H1 (cell line): Measurements from ENCODE around the gene CSF1. TPM values are rescaled to one million over a fixed set of nuclear protein-coding genes. Genes with fewer than 3 reads are reported as not detected.

ENCODE experiments used
- CTCF ChIA-PET: fragments of 300-600 bp; sonication (Branson Sonifier 250); formaldehyde crosslinking; loops from one replicate; lab custom pipeline; 2021; ENCODE audit not compliant: partially characterized antibody; lab: Charles Lee
- POLR2A ChIA-PET: fragments of 300-600 bp; sonication (Branson Sonifier 250); formaldehyde crosslinking; loops from one replicate; lab custom pipeline; 2021; ENCODE audit warnings: inconsistent platforms; ENCODE audit not compliant: partially characterized antibody; lab: Charles Lee
- DNase-seq, 2 experiments: peaks; one replicate each; pipeline versions ENCODE4 v3.0.0 to v3.0.0-alpha.2; 2010 to 2022; ENCODE audit warnings: low spot score in 2 of 2, low read depth in 1 of 2, mixed read lengths in 1 of 2
- FAIRE-seq: peaks from 2 replicates; lab custom pipeline; 2011; peaks lifted over from hg19 to GRCh38; lab: Jason Lieb, UNC
- H2AFZ ChIP-seq: 2 replicates; pipeline ENCODE4 v1.8.1; 2012; ENCODE audit warnings: low read length, inconsistent platforms
- H2AK5ac ChIP-seq: 2 replicates; pipeline ENCODE4 v1.6.1; 2013; ENCODE audit warnings: low read depth, low read length
- H2BK120ac ChIP-seq: replicated peaks from 2 replicates; pipeline ENCODE3; 2013; ENCODE audit warnings: low read depth, low read length, inconsistent platforms
- H2BK12ac ChIP-seq: 2 replicates; pipeline ENCODE4 v1.6.1; 2013; ENCODE audit warnings: low read depth, low read length
- H2BK15ac ChIP-seq: 2 replicates; pipeline ENCODE4 v1.6.1; 2013; ENCODE audit warnings: low read length
- H2BK20ac ChIP-seq: 2 replicates; pipeline ENCODE4 v1.6.1; 2013; ENCODE audit warnings: low read length
- H2BK5ac ChIP-seq: 2 replicates; pipeline ENCODE4 v1.6.1; 2013; ENCODE audit warnings: low read depth, low read length
- H3K14ac ChIP-seq: 2 replicates; pipeline ENCODE4 v1.6.1; 2013; ENCODE audit warnings: inconsistent platforms; ENCODE audit not compliant: insufficient read length
- H3K18ac ChIP-seq: 2 replicates; pipeline ENCODE4 v1.6.1; 2013; ENCODE audit warnings: low read length; ENCODE audit errors: extremely low read depth
- H3K23ac ChIP-seq: 2 replicates; pipeline ENCODE4 v1.6.1; 2013; ENCODE audit warnings: inconsistent platforms; ENCODE audit not compliant: insufficient read length
- H3K23me2 ChIP-seq: 2 replicates; pipeline ENCODE4 v1.6.1; 2013; ENCODE audit warnings: low read depth, low read length
- H3K27ac ChIP-seq: 2 replicates; pipeline ENCODE4 v1.6.1; 2011; ENCODE audit warnings: low read depth, low read length, inconsistent platforms
- H3K27me3 ChIP-seq, 4 experiments: replicated peaks in 1 of 4; 1 replicate in 1 of 4; 2 replicates in 3 of 4; pipeline versions ENCODE4 v1.6.1 to v1.8.1; 2011 to 2013; ENCODE audit warnings: low read length in 3 of 4, mild to moderate bottlenecking in 3 of 4, inconsistent platforms in 2 of 4, mixed read lengths in 2 of 4, moderate library complexity in 1 of 4; ENCODE audit not compliant: control insufficient read depth in 3 of 4, insufficient read depth in 3 of 4; ENCODE audit errors: extremely low read depth in 1 of 4
- H3K36me3 ChIP-seq, 4 experiments: 2 replicates each; pipeline versions ENCODE4 v1.6.1 to v1.8.1; 2011 to 2013; ENCODE audit warnings: mild to moderate bottlenecking in 4 of 4, low read length in 3 of 4, moderate library complexity in 2 of 4, control low read depth in 1 of 4, inconsistent platforms in 1 of 4; ENCODE audit not compliant: insufficient read depth in 4 of 4, control insufficient read depth in 2 of 4
- H3K4ac ChIP-seq: replicated peaks from 2 replicates; pipeline ENCODE3; 2013; ENCODE audit warnings: low read length, low read depth, mixed read lengths, inconsistent platforms; ENCODE audit not compliant: insufficient read length
- H3K4me1 ChIP-seq, 4 experiments: replicated peaks in 1 of 4; 1 replicate in 1 of 4; 2 replicates in 3 of 4; pipeline versions ENCODE4 v1.6.1 to v1.8.1; 2011 to 2013; ENCODE audit warnings: low read length in 3 of 4, inconsistent platforms in 2 of 4, mixed read lengths in 1 of 4; ENCODE audit not compliant: insufficient read depth in 4 of 4, control insufficient read depth in 3 of 4
- H3K4me2 ChIP-seq, 2 experiments: 2 replicates each; pipeline versions ENCODE4 v1.6.1 to v1.8.1; 2011 to 2013; ENCODE audit warnings: low read depth in 2 of 2, low read length in 2 of 2, control low read depth in 1 of 2, inconsistent platforms in 1 of 2, mild to moderate bottlenecking in 1 of 2; ENCODE audit not compliant: insufficient read depth in 1 of 2
- H3K4me3 ChIP-seq, 4 experiments: fragments of 200-600, 300-600 bp in 1 of 4; sonication (generic), shearing (Covaris generic), sonication (Bioruptor Twin) in 1 of 4; 2 replicates each; pipeline versions ENCODE4 v1.5.1 to v1.8.1; 2011 to 2016; ENCODE audit warnings: low read length in 4 of 4, low read depth in 3 of 4, control low read depth in 2 of 4, inconsistent platforms in 2 of 4, mild to moderate bottlenecking in 2 of 4, mixed read lengths in 1 of 4, moderate library complexity in 1 of 4; ENCODE audit not compliant: insufficient read depth in 2 of 4; ENCODE audit errors: extremely low read depth in 1 of 4
- H3K56ac ChIP-seq: replicated peaks from 2 replicates; pipeline ENCODE3; 2013; ENCODE audit warnings: low read depth, mild to moderate bottlenecking, mixed read lengths, low read length, inconsistent platforms; ENCODE audit not compliant: insufficient read length
- H3K79me1 ChIP-seq: 2 replicates; pipeline ENCODE4 v1.6.1; 2013; ENCODE audit warnings: low read depth, low read length, control low read depth
- H3K79me2 ChIP-seq, 2 experiments: 2 replicates each; pipeline versions ENCODE4 v1.6.1 to v1.8.1; 2012 to 2013; ENCODE audit warnings: low read length in 2 of 2, mild to moderate bottlenecking in 2 of 2, inconsistent platforms in 1 of 2; ENCODE audit not compliant: insufficient read depth in 2 of 2, control insufficient read depth in 1 of 2
- H3K9ac ChIP-seq, 4 experiments: replicated peaks in 1 of 4; 1 replicate in 1 of 4; 2 replicates in 3 of 4; pipeline versions ENCODE4 v1.6.1 to v1.8.1; 2011 to 2013; ENCODE audit warnings: low read depth in 3 of 4, low read length in 3 of 4, control low read depth in 2 of 4, mild to moderate bottlenecking in 2 of 4, moderate library complexity in 2 of 4, inconsistent platforms in 1 of 4; ENCODE audit errors: extremely low read depth in 1 of 4
- H3K9me3 ChIP-seq, 2 experiments: 2 replicates each; pipeline versions ENCODE4 v1.6.1 to v1.8.1; 2012 to 2013; ENCODE audit warnings: mild to moderate bottlenecking in 2 of 2, moderate library complexity in 2 of 2, control low read depth in 1 of 2, inconsistent platforms in 1 of 2, low read depth in 1 of 2, low read length in 1 of 2, mixed read lengths in 1 of 2; ENCODE audit not compliant: insufficient read depth in 2 of 2
- H4K20me1 ChIP-seq, 2 experiments: replicated peaks in 1 of 2; 2 replicates each; pipeline versions ENCODE3 to v1.8.1; 2011 to 2013; ENCODE audit warnings: inconsistent platforms in 2 of 2, low read length in 2 of 2, mild to moderate bottlenecking in 1 of 2; ENCODE audit not compliant: insufficient read depth in 2 of 2, control insufficient read depth in 1 of 2
- H4K5ac ChIP-seq: 2 replicates; pipeline ENCODE4 v1.6.1; 2013; ENCODE audit warnings: low read length, low read depth, mixed read lengths, inconsistent platforms; ENCODE audit not compliant: insufficient read length
- H4K8ac ChIP-seq: 2 replicates; pipeline ENCODE4 v1.8.0; 2013; ENCODE audit warnings: mild to moderate bottlenecking, moderate library complexity, low read length, inconsistent platforms; ENCODE audit not compliant: insufficient read depth; ENCODE audit errors: extremely low read depth
- H4K91ac ChIP-seq: replicated peaks from 2 replicates; pipeline ENCODE3; 2013; ENCODE audit warnings: low read length, mixed read lengths, inconsistent platforms; ENCODE audit not compliant: insufficient read length
- CBX5 ChIP-seq: fragments of 300-800, 300-1000 bp; sonication (generic); IDR thresholded peaks from 2 replicates; pipeline ENCODE4 v1.7.1; 2016; ENCODE audit warnings: antibody characterized with exemption, low read length, low read depth
- CTBP2 ChIP-seq: IDR thresholded peaks from 2 replicates; pipeline ENCODE4 v1.7.0; 2011; ENCODE audit warnings: borderline replicate concordance, mild to moderate bottlenecking, moderate library complexity, mixed read lengths, low read length; ENCODE audit not compliant: insufficient read depth, insufficient read length
- CTCF ChIP-seq, 3 experiments: IDR thresholded peaks; 1 replicate in 2 of 3; 2 replicates in 1 of 3; pipeline versions ENCODE4 v1.5.1 to v1.6.1; 2011; ENCODE audit warnings: low read length in 3 of 3, mild to moderate bottlenecking in 3 of 3, inconsistent platforms in 2 of 3, low read depth in 1 of 3, moderate library complexity in 1 of 3; ENCODE audit not compliant: insufficient read depth in 1 of 3; ENCODE audit errors: control extremely low read depth in 1 of 3
- EP300 ChIP-seq, 2 experiments: IDR thresholded peaks; 1 replicate in 1 of 2; 2 replicates in 1 of 2; pipeline ENCODE4 v1.6.1; 2011 to 2012; ENCODE audit warnings: low read depth in 2 of 2, low read length in 2 of 2, mild to moderate bottlenecking in 2 of 2, borderline replicate concordance in 1 of 2, inconsistent platforms in 1 of 2, moderate library complexity in 1 of 2
- FOSL1 ChIP-seq: IDR thresholded peaks from 2 replicates; pipeline ENCODE4 v1.6.1; 2011; ENCODE audit warnings: mild to moderate bottlenecking, low read depth, low read length, moderate library complexity; ENCODE audit not compliant: insufficient read depth
- KDM4A ChIP-seq: IDR thresholded peaks from one replicate; pipeline ENCODE4 v1.7.1; 2012; ENCODE audit warnings: low read depth, mild to moderate bottlenecking, moderate library complexity, low read length, inconsistent platforms; ENCODE audit not compliant: severe bottlenecking
- NANOG ChIP-seq: IDR thresholded peaks from 2 replicates; pipeline ENCODE4 v1.6.1; 2011; ENCODE audit warnings: low read length, low read depth, mild to moderate bottlenecking, inconsistent platforms; ENCODE audit not compliant: insufficient read depth, poor library complexity, severe bottlenecking
- POLR2AphosphoS5 ChIP-seq: IDR thresholded peaks from 2 replicates; pipeline ENCODE4 v1.6.1; 2011; ENCODE audit warnings: low read depth, low read length
- RXRA ChIP-seq: IDR thresholded peaks from 2 replicates; pipeline ENCODE4 v1.6.1; 2011; ENCODE audit warnings: low read depth, mild to moderate bottlenecking, low read length, moderate library complexity; ENCODE audit not compliant: insufficient read depth
- SP2 ChIP-seq: IDR thresholded peaks from 2 replicates; pipeline ENCODE4 v1.6.1; 2012; ENCODE audit warnings: mild to moderate bottlenecking, low read length, inconsistent platforms
- WGBS, 2 experiments: shearing (Covaris generic) in 1 of 2; methylation state at CpG; one replicate each; pipeline versions ENCODE4 v1.1.6 to v1.1.7; 2013 to 2015; ENCODE audit warnings: low lambda C conversion rate in 2 of 2, mixed read lengths in 2 of 2, inconsistent platforms in 1 of 2, low coverage in 1 of 2, missing lambda C conversion rate in 1 of 2; ENCODE audit not compliant: insufficient replicate concordance in 2 of 2, insufficient coverage in 1 of 2, insufficient read length in 1 of 2; ENCODE audit errors: extremely low coverage in 1 of 2, missing lambda C conversion rate in 1 of 2; 5-methylcytosine and 5-hydroxymethylcytosine counted together
- polyA plus RNA-seq, 7 experiments: library from polyadenylated mRNA; depleted of rRNA in 3 of 7; stranded (reverse) in 5 of 7; unstranded in 2 of 7; fragments of >200 nt in 5 of 7; fragments of 200-250 nt in 2 of 7; gene quantifications; 1 replicate in 5 of 7; 2 replicates in 1 of 7; 4 replicates in 1 of 7; pipeline versions ENCODE4 v1.2.1 to v1.2.3, GENCODE V29; 2011 to 2013; ENCODE audit warnings: missing spikeins in 2 of 7, mixed read lengths in 2 of 7
- total RNA-seq: library from RNA; stranded (reverse); fragmentation: NEBNext Ultra II Directional; extraction: Animal tissue kit (Norgen Biotek cat#: 25700); gene quantifications from 2 replicates; pipeline ENCODE4 v1.2.1, GENCODE V29; 2021

Gene CSF1
- total and polyA plus RNA-seq, 2 of the 8 experiments (the other 6 are each of a cell fraction or from before 2014, with no cell fraction given), result 3.3 to 5.4 TPM

- peaks cover 0 to 3% (median 0%) of the 10 kb centered on the region in 4 experiments; a peak in 2 of 7 replicates for H3K4me1 ChIP-seq
- H2BK20ac ChIP-seq, result no peak overlapping the region
- no peak overlapping the region for H2BK15ac ChIP-seq
- POLR2A ChIA-PET, result interaction anchor here (0.8 to 1.4 kb wide), 2 partner anchors 19 to 92 kb away, joined by 3 to 4 read pairs; partner anchors contain the start of gene AHCYL1
- H4K8ac ChIP-seq, result peak overlapping the region; percentile 64
- no peak overlapping the region for H2BK120ac ChIP-seq
- H3K9me3 ChIP-seq, result no peaks in the 10 kb centered on the region
- H3K4me3 ChIP-seq, result no peak overlapping the region
- H3K4ac ChIP-seq, result no peak overlapping the region
- H2BK12ac ChIP-seq, result no peak overlapping the region
- no peaks in the 10 kb centered on the region; the same call in 1 of the 2 replicates for H3K23me2 ChIP-seq
- FAIRE-seq, result no peak
- WGBS, 2 experiments, result 85% methylated on average over 7 of the region's 7 CpGs; no CpG with 5 or more reads in 1 of the 2 experiments
- H3K18ac ChIP-seq, result no peak overlapping the region
- no peak overlapping the region for H2BK5ac ChIP-seq
- H3K9ac ChIP-seq, result no peak overlapping the region
- H3K79me1 ChIP-seq, result no peaks in the 10 kb centered on the region
- H3K23ac ChIP-seq, result no peak overlapping the region
- no peak overlapping the region for H3K56ac ChIP-seq
- H3K14ac ChIP-seq, result no peak overlapping the region
- no peak overlapping the region for H4K5ac ChIP-seq
- H3K4me2 ChIP-seq, result no peak overlapping the region
- H3K27me3 ChIP-seq, result no peaks in the 10 kb centered on the region; a peak in 1 of 7 replicates
- no peak overlapping the region for H2AFZ ChIP-seq
- peak overlapping the region; percentile 11 for H4K91ac ChIP-seq
- no peak overlapping the region for H2AK5ac ChIP-seq
- CTCF ChIA-PET, result interaction anchor here (0.9 to 1.8 kb wide), 5 partner anchors 11 to 39 kb away, joined by 3 to 5 read pairs (median 3); no protein-coding TSS in a partner anchor
- DNase-seq, result no peak
- H3K79me2 ChIP-seq, result no peaks in the 10 kb centered on the region
- no peaks in the 10 kb centered on the region for H3K36me3 ChIP-seq
- H3K27ac ChIP-seq, result no peak overlapping the region
- no peaks in the 10 kb centered on the region for H4K20me1 ChIP-seq
- TF ChIP-seq CTCF (IDR thresholded peaks at IDR 0.05; ENCODE audit: control extremely low read depth in 1 of 3, insufficient read depth in 1 of 3, low read depth in 1 of 3, low read length in 3 of 3) (no peak), POLR2AphosphoS5 (no peak), KDM4A (no peak), SP2 (no peak), EP300 (IDR thresholded peaks at IDR 0.05; ENCODE audit: borderline replicate concordance in 1 of 2, low read depth in 2 of 2, low read length in 2 of 2) (no peak), FOSL1 (no peak), CTBP2 (no peak), RXRA (no peak), CBX5 (no peak), NANOG (no peak)
These were observed 18.7 kb upstream of the CSF1 start for GRCh38 chr1:109891930-109892329.
